ENCODE results near the gene TMEM143. TPM values are rescaled to one million over a fixed set of nuclear protein-coding genes. Genes with fewer than 3 reads are reported as not detected.
A peak's percentile ranks its signal among the peaks of the same experiment; 100 is the strongest.
"Not testable (repeated sequence)": the region's sequence is repeated elsewhere in the genome, so short reads cannot be mapped to it uniquely, and the experiment has no call there.

Gene TMEM143
- total RNA-seq, 1 donor from 2014 or later = 2.7 TPM

- no peak for DNase-seq (ENCODE audit: low read depth, low spot score)
These were observed 33.6 kb downstream of the TMEM143 start for GRCh38 chr19:48330012-48330681.

GRCh38 chr19:48329167-48329891, 34.4 kb downstream of the TMEM143 start:
- no peak for DNase-seq (ENCODE audit: low read depth, low spot score)

- DNase-seq (ENCODE audit: low read depth, low spot score) = no peak
These were observed 38.4 kb downstream of the TMEM143 start, which contains the start of gene EMP3 for GRCh38 chr19:48325265-48325910. Gene EMP3 (plus strand): TSS chr19:48325552. CDS start chr19:48326845, 1,293 bp downstream.

- peak; percentile 87 for DNase-seq (ENCODE audit: low read depth, low spot score)
These were observed 41.8 kb downstream of the TMEM143 start for GRCh38 chr19:48321622-48322591.

GRCh38 chr19:48321372-48321621, 42.4 kb downstream of the TMEM143 start:
- DNase-seq (ENCODE audit: low read depth, low spot score) = peak; percentile 59

- DNase-seq (ENCODE audit: low read depth, low spot score) = no peak
These were observed 43.8 kb downstream of the TMEM143 start for GRCh38 chr19:48319647-48320541.

GRCh38 chr19:48318286-48318987, 45.3 kb downstream of the TMEM143 start:
- DNase-seq (ENCODE audit: low read depth, low spot score) = no peak

GRCh38 chr19:48317708-48317960, 46.1 kb downstream of the TMEM143 start:
- not testable (repeated sequence) for DNase-seq (ENCODE audit: low read depth, low spot score)

GRCh38 chr19:48315712-48316111, 48.0 kb downstream of the TMEM143 start:
- no peak for DNase-seq (ENCODE audit: low read depth, low spot score)

GRCh38 chr19:48311384-48311783, 52.4 kb downstream of the TMEM143 start:
- DNase-seq (ENCODE audit: low read depth, low spot score) = no peak

- peak; percentile 82 for DNase-seq (ENCODE audit: low read depth, low spot score)
These were observed 53.5 kb downstream of the TMEM143 start for GRCh38 chr19:48310227-48310626.

GRCh38 chr19:48309731-48310130, 54.0 kb downstream of the TMEM143 start:
- DNase-seq (ENCODE audit: low read depth, low spot score) = not testable (repeated sequence)

GRCh38 chr19:48308631-48309586, 54.8 kb downstream of the TMEM143 start:
- DNase-seq (ENCODE audit: low read depth, low spot score) = no peak

- no peak for DNase-seq (ENCODE audit: low read depth, low spot score)
These were observed 59.9 kb downstream of the TMEM143 start for GRCh38 chr19:48303866-48304265.

- no peak for DNase-seq (ENCODE audit: low read depth, low spot score)
These were observed 60.4 kb downstream of the TMEM143 start for GRCh38 chr19:48303367-48303766.

- DNase-seq (ENCODE audit: low read depth, low spot score) = no peak
These were observed 61.2 kb downstream of the TMEM143 start for GRCh38 chr19:48302600-48302959.

- DNase-seq (ENCODE audit: low read depth, low spot score) = no peak
These were observed 61.7 kb downstream of the TMEM143 start for GRCh38 chr19:48301886-48302599.

- no peak for DNase-seq (ENCODE audit: low read depth, low spot score)
These were observed 65.8 kb downstream of the TMEM143 start for GRCh38 chr19:48297975-48298374.
